ENCODE data around the gene LSS. TPM values are rescaled to one million over a fixed set of nuclear protein-coding genes. Genes with fewer than 3 reads are reported as not detected.

The LSS gene
- total and polyA plus RNA-seq, 2 of the 8 experiments (the other 6 are each of a cell fraction or from before 2014, with no cell fraction given): 96.1 to 123 TPM

DNA sequence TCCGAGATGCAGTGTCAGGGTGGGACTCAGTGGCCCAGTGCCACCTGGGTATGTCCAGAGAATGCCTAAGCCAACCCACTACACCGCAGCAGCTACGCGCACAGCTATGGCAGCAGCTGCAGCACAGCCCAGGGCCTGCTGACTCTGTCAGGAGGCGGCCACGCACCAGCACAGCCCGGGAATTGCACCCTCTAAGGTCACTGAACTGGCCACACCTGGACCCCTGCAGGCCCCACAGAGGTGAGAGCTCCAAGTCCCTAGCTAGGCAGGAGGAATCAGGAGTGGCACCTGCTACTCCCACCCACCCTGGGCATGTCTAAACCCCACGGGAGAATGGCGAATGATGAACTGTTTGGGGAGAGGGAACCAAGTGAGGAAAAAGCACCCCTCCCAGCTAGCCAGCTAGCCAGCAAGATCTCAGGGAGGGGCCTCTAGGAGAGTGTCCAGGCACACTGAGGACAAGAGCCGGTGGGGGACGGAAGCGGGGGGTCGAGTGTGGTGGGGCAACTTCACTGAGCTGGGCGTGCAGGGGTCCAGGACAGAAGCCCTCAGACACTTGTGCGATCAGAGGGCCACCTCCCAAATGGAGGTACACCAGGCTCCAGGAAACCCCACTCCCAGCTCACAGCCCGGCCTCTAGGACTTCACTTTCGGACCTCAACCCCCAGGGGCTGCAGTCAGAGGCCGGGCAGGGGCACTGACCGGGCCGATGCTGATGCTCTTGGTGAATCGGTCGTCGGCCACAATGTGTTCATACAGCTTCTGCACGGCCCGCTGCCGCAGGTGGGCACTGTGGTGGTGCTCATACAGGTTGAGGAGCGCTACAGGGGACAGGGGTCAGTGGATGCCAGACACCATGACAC lies 13.9 kb downstream of the LSS start:
- Histone ChIP-seq H3K4me2 (ENCODE audit: insufficient read depth in 1 of 2, low read depth in 2 of 2, low read length in 2 of 2) (no peak overlapping the region), H3K18ac (ENCODE audit: extremely low read depth, low read length) (no peak overlapping the region), H3K4me1 (replicated peaks in 1 of 4; ENCODE audit: control insufficient read depth in 3 of 4, insufficient read depth in 4 of 4, low read length in 3 of 4) (no peaks in the 10 kb centered on the region; a peak in 1 of 7 replicates), H2BK12ac (ENCODE audit: low read depth, low read length) (no peak overlapping the region), H4K91ac (replicated peaks; ENCODE audit: insufficient read length, low read length) (no peak overlapping the region), H3K23me2 (ENCODE audit: low read depth, low read length) (no peaks in the 10 kb centered on the region), H3K9me3 (ENCODE audit: insufficient read depth in 2 of 2, low read depth in 1 of 2, low read length in 1 of 2) (no peaks in the 10 kb centered on the region), H3K27me3 (replicated peaks in 1 of 4; ENCODE audit: control insufficient read depth in 3 of 4, extremely low read depth in 1 of 4, insufficient read depth in 3 of 4, low read length in 3 of 4) (no peaks in the 10 kb centered on the region), H3K27ac (ENCODE audit: low read depth, low read length) (no peak overlapping the region), H2BK120ac (replicated peaks; ENCODE audit: low read depth, low read length) (no peak overlapping the region), H3K4ac (replicated peaks; ENCODE audit: insufficient read length, low read depth, low read length) (no peak overlapping the region), H4K8ac (ENCODE audit: extremely low read depth, insufficient read depth, low read length) (no peak overlapping the region; the same call in 1 of the 2 replicates), H2BK20ac (ENCODE audit: low read length) (no peak overlapping the region), H2BK15ac (ENCODE audit: low read length) (no peak overlapping the region), H3K23ac (ENCODE audit: insufficient read length) (no peak overlapping the region), H3K79me2 (ENCODE audit: control insufficient read depth in 1 of 2, insufficient read depth in 2 of 2, low read length in 2 of 2) (peaks cover 0 to 8% of the 10 kb centered on the region in 2 experiments; a peak in 1 of 4 replicates), H3K79me1 (ENCODE audit: low read depth, low read length) (peaks cover 17% of the 10 kb centered on the region), H2BK5ac (ENCODE audit: low read depth, low read length) (no peak overlapping the region), H3K14ac (ENCODE audit: insufficient read length) (no peak overlapping the region), H4K20me1 (replicated peaks in 1 of 2; ENCODE audit: control insufficient read depth in 1 of 2, insufficient read depth in 2 of 2, low read length in 2 of 2) (peaks cover 5 to 36% of the 10 kb centered on the region in 2 experiments), H3K56ac (replicated peaks; ENCODE audit: insufficient read length, low read depth, low read length) (no peak overlapping the region), H3K36me3 (ENCODE audit: control insufficient read depth in 2 of 4, insufficient read depth in 4 of 4, low read length in 3 of 4) (peaks cover 2 to 14% (median 5%) of the 10 kb centered on the region in 4 experiments), H2AFZ (ENCODE audit: low read length) (no peak overlapping the region), H3K4me3 (ENCODE audit: extremely low read depth in 1 of 4, insufficient read depth in 2 of 4, low read depth in 3 of 4, low read length in 4 of 4) (no peak overlapping the region), H3K9ac (replicated peaks in 1 of 4; ENCODE audit: extremely low read depth in 1 of 4, low read depth in 3 of 4, low read length in 3 of 4) (no peak overlapping the region), H2AK5ac (ENCODE audit: low read depth, low read length) (no peak overlapping the region), H4K5ac (ENCODE audit: insufficient read length, low read depth, low read length) (no peak overlapping the region)
- FAIRE-seq: no peak
- no peak for DNase-seq (ENCODE audit: low read depth in 1 of 2, low spot score in 2 of 2)
- POLR2A ChIA-PET (ENCODE audit: partially characterized antibody): interaction anchor here (0.9 kb wide), 1 partner anchor 101 kb away, joined by 3 read pairs; no protein-coding TSS in a partner anchor
- CTCF ChIA-PET (ENCODE audit: partially characterized antibody): interaction anchor here (0.7 to 3.0 kb wide), 6 partner anchors 7 to 71 kb away, joined by 3 to 17 read pairs (median 4); no protein-coding TSS in a partner anchor
- WGBS, 2 experiments (ENCODE audit: extremely low coverage in 1 of 2, insufficient coverage in 1 of 2, insufficient read length in 1 of 2, insufficient replicate concordance in 2 of 2, low coverage in 1 of 2, low lambda C conversion rate in 2 of 2, missing lambda C conversion rate in 1 of 2): 89% methylated on average over 17 of the region's 27 CpGs; no CpG with 5 or more reads in 1 of the 2 experiments
- no peak for TF ChIP-seq KDM4A (IDR thresholded peaks at IDR 0.05; ENCODE audit: low read depth, low read length, severe bottlenecking)

All from H1 (cell line).